ENCODE results near the gene CHDH. TPM values are rescaled to one million over a fixed set of nuclear protein-coding genes. Genes with fewer than 3 reads are reported as not detected.

CHDH gene
- total RNA-seq, 2 donors from 2014 or later: 21.5 to 26.0 TPM

DNA sequence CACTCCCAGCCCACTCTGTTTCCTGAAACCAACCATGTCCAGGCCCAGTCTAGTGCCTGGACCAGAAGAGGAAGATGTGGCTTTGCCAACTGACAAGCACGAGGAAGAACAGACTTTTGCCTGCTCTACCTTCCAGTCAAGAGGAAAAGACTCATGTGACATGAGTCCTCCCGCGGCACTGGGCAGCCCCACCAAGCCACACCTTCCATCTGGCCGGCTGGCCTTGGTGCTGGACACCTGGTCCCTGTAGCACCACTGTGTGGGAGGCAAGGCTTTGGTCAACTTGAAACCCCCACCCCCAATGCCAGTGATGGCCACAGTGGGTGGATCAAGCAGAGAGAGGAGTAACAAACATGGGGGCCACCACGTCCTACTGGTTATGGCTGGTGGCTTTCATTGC is 12.5 kb downstream of the CHDH start:
- peak in 1 of 4 donors; percentile 8 for DNase-seq
- intact Hi-C loops (cut with DNase I): no loop called here

GRCh38 chr3:53833053-53833645 is 13.1 kb downstream of the CHDH start:
- Histone ChIP-seq H3K27ac (no peak overlapping the region), H3K27me3 (no peaks in the 10 kb centered on the region), H3K4me3 (no peak overlapping the region), H3K9me3 (no peaks in the 10 kb centered on the region), H3K36me3 (replicated peaks in 1 of 2; ENCODE audit: insufficient read depth in 1 of 2, low read depth in 2 of 2) (peaks cover 0 to 3% of the 10 kb centered on the region in 2 donors), H3K4me1 (peaks cover 18% of the 10 kb centered on the region)
- DNase-seq (peak in 1 of 4 donors; percentile 9), ATAC-seq (no peak)
- WGBS, 2 donors: 84% methylated on average over 9 of the region's 9 CpGs
- intact Hi-C loops (cut with DNase I): no loop called here
- no peak for TF ChIP-seq POLR2A (IDR thresholded peaks at IDR 0.05)

More for the DNA sequence above, 12.5 kb downstream of the CHDH start:
- Histone ChIP-seq H3K27ac (no peak overlapping the region), H3K27me3 (no peaks in the 10 kb centered on the region), H3K4me1 (peaks cover 18% of the 10 kb centered on the region), H3K9me3 (no peaks in the 10 kb centered on the region), H3K4me3 (no peak overlapping the region), H3K36me3 (replicated peaks in 1 of 2; ENCODE audit: insufficient read depth in 1 of 2, low read depth in 2 of 2) (peaks cover 0 to 3% of the 10 kb centered on the region in 2 donors)
- TF ChIP-seq POLR2A (IDR thresholded peaks at IDR 0.05): no peak
- TF ChIP-seq, protein P1, sequence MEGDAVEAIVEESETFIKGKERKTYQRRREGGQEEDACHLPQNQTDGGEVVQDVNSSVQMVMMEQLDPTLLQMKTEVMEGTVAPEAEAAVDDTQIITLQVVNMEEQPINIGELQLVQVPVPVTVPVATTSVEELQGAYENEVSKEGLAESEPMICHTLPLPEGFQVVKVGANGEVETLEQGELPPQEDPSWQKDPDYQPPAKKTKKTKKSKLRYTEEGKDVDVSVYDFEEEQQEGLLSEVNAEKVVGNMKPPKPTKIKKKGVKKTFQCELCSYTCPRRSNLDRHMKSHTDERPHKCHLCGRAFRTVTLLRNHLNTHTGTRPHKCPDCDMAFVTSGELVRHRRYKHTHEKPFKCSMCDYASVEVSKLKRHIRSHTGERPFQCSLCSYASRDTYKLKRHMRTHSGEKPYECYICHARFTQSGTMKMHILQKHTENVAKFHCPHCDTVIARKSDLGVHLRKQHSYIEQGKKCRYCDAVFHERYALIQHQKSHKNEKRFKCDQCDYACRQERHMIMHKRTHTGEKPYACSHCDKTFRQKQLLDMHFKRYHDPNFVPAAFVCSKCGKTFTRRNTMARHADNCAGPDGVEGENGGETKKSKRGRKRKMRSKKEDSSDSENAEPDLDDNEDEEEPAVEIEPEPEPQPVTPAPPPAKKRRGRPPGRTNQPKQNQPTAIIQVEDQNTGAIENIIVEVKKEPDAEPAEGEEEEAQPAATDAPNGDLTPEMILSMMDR (IDR thresholded peaks at IDR 0.05): no peak
- WGBS, 2 donors: 83 to 88% methylated on average over 5 of the region's 5 CpGs
- no peak for ATAC-seq

- no peak overlapping the region for H3K27ac ChIP-seq
- no peak for DNase-seq
- H3K27me3 ChIP-seq: no peaks in the 10 kb centered on the region
- H3K36me3 ChIP-seq (replicated peaks in 1 of 2; ENCODE audit: insufficient read depth in 1 of 2, low read depth in 2 of 2): no peaks in the 10 kb centered on the region
- H3K9me3 ChIP-seq: no peaks in the 10 kb centered on the region
- peaks cover 17% of the 10 kb centered on the region for H3K4me1 ChIP-seq
- intact Hi-C loops (cut with DNase I): no loop called here
- TF ChIP-seq, protein P1 (IDR thresholded peaks at IDR 0.05): no peak
- TF ChIP-seq POLR2A (IDR thresholded peaks at IDR 0.05): peak in 1 of 3 donors; percentile 5
- ATAC-seq: no peak
- H3K4me3 ChIP-seq: no peak overlapping the region
- WGBS, 2 donors: 90 to 100% methylated on average over 3 to 6 of the region's 6 CpGs
Observed at GRCh38 chr3:53830944-53831343, 15.3 kb downstream of the CHDH start.

DNA sequence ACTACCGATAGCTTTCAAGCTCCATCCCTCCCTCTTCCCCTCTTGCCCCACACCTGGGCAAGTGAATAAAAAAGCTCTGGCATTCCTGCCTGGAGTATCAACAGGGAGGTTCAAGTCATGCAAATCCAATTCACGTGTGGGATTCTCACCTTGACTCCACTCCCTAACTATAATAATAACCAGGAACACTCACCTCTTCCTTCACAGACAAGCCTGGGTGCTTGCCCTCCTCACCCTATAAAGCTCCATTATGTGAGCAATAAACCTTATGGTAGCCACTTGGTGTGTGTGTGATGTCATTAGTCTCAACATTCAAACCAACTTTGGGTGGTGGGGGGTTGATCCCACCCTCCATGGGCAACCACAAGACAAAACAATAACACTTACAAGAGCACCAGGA is 16.6 kb downstream of the CHDH start:
- no peak overlapping the region for H3K4me3 ChIP-seq
- H3K9me3 ChIP-seq: no peaks in the 10 kb centered on the region
- H3K27ac ChIP-seq: no peak overlapping the region
- ATAC-seq: no peak
- TF ChIP-seq, protein P1 (IDR thresholded peaks at IDR 0.05): no peak
- no peak for TF ChIP-seq POLR2A (IDR thresholded peaks at IDR 0.05)
- no peaks in the 10 kb centered on the region for H3K36me3 ChIP-seq (replicated peaks in 1 of 2; ENCODE audit: insufficient read depth in 1 of 2, low read depth in 2 of 2)
- 71 to 74% methylated on average over 2 of the region's 2 CpGs for WGBS, 2 donors
- peaks cover 11% of the 10 kb centered on the region for H3K4me1 ChIP-seq
- no peak for DNase-seq
- H3K27me3 ChIP-seq: no peaks in the 10 kb centered on the region
- intact Hi-C loops (cut with DNase I): no loop called here

- intact Hi-C loops (cut with DNase I): no loop called here
- whole genome bisulfite sequencing, 2 donors: 55 to 78% methylated on average over 1 of the region's 1 CpG
- TF ChIP-seq POLR2A (IDR thresholded peaks at IDR 0.05): no peak
- TF ChIP-seq, protein P1 (IDR thresholded peaks at IDR 0.05): no peak
- peaks cover 9% of the 10 kb centered on the region for H3K4me1 ChIP-seq
- H3K27ac ChIP-seq: no peak overlapping the region
- no peaks in the 10 kb centered on the region for H3K36me3 ChIP-seq (replicated peaks in 1 of 2; ENCODE audit: insufficient read depth in 1 of 2, low read depth in 2 of 2)
- H3K27me3 ChIP-seq: no peaks in the 10 kb centered on the region
- ATAC-seq (no peak), DNase-seq (no peak)
- no peaks in the 10 kb centered on the region for H3K9me3 ChIP-seq
- H3K4me3 ChIP-seq: no peak overlapping the region
Observed at GRCh38 chr3:53828581-53828980, 17.6 kb downstream of the CHDH start.

All from body of pancreas (tissue), 4 donors.